B cell (primary cell): ENCODE data around the gene LMO3. TPM values are rescaled to one million over a fixed set of nuclear protein-coding genes. Genes with fewer than 3 reads are reported as not detected.

Experiments
- ATAC-seq: fragments of 200-7000 bp; cut with Tn5 transposase; one replicate; pipeline ENCODE4 v1.10.0; 2021; ENCODE audit warnings: low read depth, mild to moderate bottlenecking, moderate number of reproducible peaks, moderate library complexity
- CTCF ChIA-PET: fragments of 350-600 bp; sonication (Branson Sonifier 250); formaldehyde crosslinking; loops from one replicate; lab custom pipeline; 2021; ENCODE audit warnings: antibody characterized with exemption, inconsistent platforms; lab: Charles Lee
- POLR2A ChIA-PET: fragments of 350-600 bp; sonication (Branson Sonifier 250); formaldehyde crosslinking; loops from one replicate; lab custom pipeline; 2021; ENCODE audit warnings: antibody characterized with exemption; lab: Charles Lee
- DNase-seq: peaks from one replicate; pipeline ENCODE4 v3.0.0; 2013
- H2AFZ ChIP-seq: 2 replicates; pipeline ENCODE4 v1.6.1; 2012; ENCODE audit warnings: mild to moderate bottlenecking, low read depth, low read length; ENCODE audit not compliant: insufficient read depth, poor library complexity, severe bottlenecking
- H3K27ac ChIP-seq, 2 donors: 1 replicate in 1 of 2; 2 replicates in 1 of 2; pipeline ENCODE4 v1.5.1; 2012 to 2013; ENCODE audit warnings: low read length in 2 of 2, mild to moderate bottlenecking in 2 of 2, moderate library complexity in 1 of 2
- H3K27me3 ChIP-seq, 4 experiments: fragments of 200-600 bp in 1 of 4; sonication (generic) in 1 of 4; replicated peaks in 1 of 4; 1 replicate in 2 of 4; 2 replicates in 2 of 4; pipeline versions ENCODE4 v1.6.1 to v1.7.0; 2013 to 2016; ENCODE audit warnings: low read length in 3 of 4, mild to moderate bottlenecking in 2 of 4, mixed read lengths in 1 of 4, moderate library complexity in 1 of 4; ENCODE audit not compliant: insufficient read depth in 4 of 4, control insufficient read depth in 3 of 4; ENCODE audit errors: control extremely low read depth in 1 of 4
- H3K36me3 ChIP-seq, 2 experiments: replicated peaks in 1 of 2; 1 replicate in 1 of 2; 2 replicates in 1 of 2; pipeline versions ENCODE4 v1.6.1 to v1.7.1; 2013; ENCODE audit warnings: low read length in 1 of 2; ENCODE audit not compliant: insufficient read depth in 2 of 2, control insufficient read depth in 1 of 2; ENCODE audit errors: control extremely low read depth in 1 of 2, extremely low read depth in 1 of 2
- H3K4me1 ChIP-seq, 2 donors: fragments of 200-600 bp in 1 of 2; sonication (generic) in 1 of 2; 1 replicate in 1 of 2; 2 replicates in 1 of 2; pipeline versions ENCODE4 v1.5.1 to v1.6.1; 2013 to 2017; ENCODE audit warnings: low read length in 2 of 2; ENCODE audit not compliant: control insufficient read depth in 2 of 2, insufficient read depth in 2 of 2
- H3K4me2 ChIP-seq: replicated peaks from 2 replicates; pipeline ENCODE3; 2012; ENCODE audit warnings: mild to moderate bottlenecking, low read depth, low read length; ENCODE audit not compliant: poor library complexity, severe bottlenecking
- H3K4me3 ChIP-seq, 5 experiments: fragments of 200-600 bp in 1 of 5; sonication (generic) in 1 of 5; 1 replicate in 3 of 5; 2 replicates in 2 of 5; pipeline versions ENCODE4 v1.5.1 to v1.7.0; 2011 to 2016; ENCODE audit warnings: low read length in 4 of 5, mild to moderate bottlenecking in 4 of 5, low read depth in 2 of 5, control low read depth in 1 of 5, moderate library complexity in 1 of 5; ENCODE audit not compliant: insufficient read depth in 1 of 5; ENCODE audit errors: control extremely low read depth in 1 of 5, extremely low read depth in 1 of 5
- H3K79me2 ChIP-seq: fragments of 200-600 bp; sonication (generic); one replicate; pipeline ENCODE4 v1.6.0; 2016; ENCODE audit warnings: low read length; ENCODE audit not compliant: control insufficient read depth, insufficient read depth
- H3K9ac ChIP-seq: fragments of 200-600 bp; sonication (generic); 2 replicates; pipeline ENCODE4 v1.6.1; 2017; ENCODE audit warnings: mild to moderate bottlenecking, low read length, moderate library complexity
- H3K9me3 ChIP-seq, 3 donors: one replicate each; pipeline versions ENCODE4 v1.6.1 to v1.7.1; 2013; ENCODE audit warnings: low read length in 2 of 3; ENCODE audit not compliant: control insufficient read depth in 2 of 3, insufficient read depth in 1 of 3; ENCODE audit errors: control extremely low read depth in 1 of 3
- H4K20me1 ChIP-seq: 2 replicates; pipeline ENCODE4 v1.6.0; 2012; ENCODE audit warnings: mild to moderate bottlenecking, low read length; ENCODE audit not compliant: insufficient read depth, control insufficient read depth, poor library complexity, severe bottlenecking
- H3K27ac Mint-ChIP-seq: one replicate; pipeline ENCODE4 v1.8.0; 2021; ENCODE audit warnings: mixed read lengths
- H3K27me3 Mint-ChIP-seq: one replicate; pipeline ENCODE4 v1.8.0; 2021; ENCODE audit warnings: mixed read lengths
- H3K4me1 Mint-ChIP-seq: one replicate; pipeline ENCODE4 v1.8.0; 2021; ENCODE audit warnings: mixed read lengths
- H3K4me3 Mint-ChIP-seq: one replicate; pipeline ENCODE4 v1.8.0; 2021; ENCODE audit warnings: mixed read lengths
- H3K9me3 Mint-ChIP-seq: one replicate; pipeline ENCODE4 v1.8.0; 2022; ENCODE audit warnings: mixed read lengths; ENCODE audit not compliant: insufficient read depth
- EZH2 ChIP-seq: IDR thresholded peaks from 2 replicates; pipeline ENCODE4 v1.6.1; 2012; ENCODE audit warnings: borderline replicate concordance, low read depth, mild to moderate bottlenecking, moderate library complexity, low read length; ENCODE audit not compliant: insufficient read depth, poor library complexity, severe bottlenecking
- WGBS: methylation state at CpG from one replicate; pipeline ENCODE4 v1.1.5; 2013; ENCODE audit warnings: missing lambda C conversion rate; ENCODE audit not compliant: insufficient coverage; 5-methylcytosine and 5-hydroxymethylcytosine counted together
- intact Hi-C: fragments of 100-400 bp; cut with micrococcal nuclease; formaldehyde crosslinking; loops from one replicate; pipeline ENCODE4 v1.10.0; 2022
- polyA plus RNA-seq: library from polyadenylated mRNA; depleted of rRNA; stranded (reverse); fragments of >200 nt; gene quantifications from 2 replicates; pipeline ENCODE4 v1.2.3, GENCODE V29; 2012
- total RNA-seq, 2 donors: library from RNA; stranded (reverse); fragments of 120-200 nt in 1 of 2; gene quantifications; 1 replicate in 1 of 2; 2 replicates in 1 of 2; pipeline versions ENCODE4 v1.2.3 to v1.2.4, GENCODE V29; 2013 to 2022
- TF ChIP-seq, protein P1 (sequence below): fragments of 200-600 bp; IDR thresholded peaks from one replicate; pipeline ENCODE4 v1.8.0; 2022; ENCODE audit warnings: antibody characterized with exemption, mild to moderate bottlenecking

LMO3 gene
- total and polyA plus RNA-seq, 2 donors (not counting 1 experiment from before 2014, with no cell fraction given): not detected

DNA sequence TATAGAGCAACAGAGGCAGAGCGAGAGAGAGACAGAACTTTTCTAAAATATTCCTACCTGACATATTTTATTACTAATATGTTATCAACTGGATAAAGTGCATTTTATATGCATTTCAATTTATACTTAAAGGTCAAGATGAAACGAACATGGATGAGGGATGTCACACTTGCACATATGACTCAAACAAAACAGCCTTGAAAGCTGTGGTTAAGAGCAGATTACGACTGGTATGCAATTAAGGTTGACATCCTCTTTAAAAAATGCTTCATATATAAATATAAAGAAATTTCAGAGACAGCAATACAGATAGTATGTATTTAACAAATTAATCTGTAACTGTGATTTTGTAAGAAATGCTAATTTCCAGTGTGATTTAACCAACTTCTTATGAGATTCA, 52.5 kb downstream of the LMO3 start:
- H3K9ac ChIP-seq: no peak overlapping the region
- no peak overlapping the region for H3K4me3 ChIP-seq
- H3K79me2 ChIP-seq: no peaks in the 10 kb centered on the region
- Mint-ChIP-seq H3K27me3 (no peaks in the 10 kb centered on the region), H3K27ac (no peak overlapping the region), H3K9me3 (no peaks in the 10 kb centered on the region), H3K4me3 (no peak overlapping the region), H3K4me1 (no peaks in the 10 kb centered on the region)
- intact Hi-C loops: no loop called here
- ChIA-PET CTCF (no interaction called here), POLR2A (no interaction called here)
- DNase-seq (no peak), ATAC-seq (no peak)
- H2AFZ ChIP-seq: no peak overlapping the region
- H3K9me3 ChIP-seq: no peaks in the 10 kb centered on the region
- H3K4me2 ChIP-seq: no peak overlapping the region
- no peaks in the 10 kb centered on the region for H3K27me3 ChIP-seq
- no peaks in the 10 kb centered on the region for H3K36me3 ChIP-seq
- TF ChIP-seq, protein P1, sequence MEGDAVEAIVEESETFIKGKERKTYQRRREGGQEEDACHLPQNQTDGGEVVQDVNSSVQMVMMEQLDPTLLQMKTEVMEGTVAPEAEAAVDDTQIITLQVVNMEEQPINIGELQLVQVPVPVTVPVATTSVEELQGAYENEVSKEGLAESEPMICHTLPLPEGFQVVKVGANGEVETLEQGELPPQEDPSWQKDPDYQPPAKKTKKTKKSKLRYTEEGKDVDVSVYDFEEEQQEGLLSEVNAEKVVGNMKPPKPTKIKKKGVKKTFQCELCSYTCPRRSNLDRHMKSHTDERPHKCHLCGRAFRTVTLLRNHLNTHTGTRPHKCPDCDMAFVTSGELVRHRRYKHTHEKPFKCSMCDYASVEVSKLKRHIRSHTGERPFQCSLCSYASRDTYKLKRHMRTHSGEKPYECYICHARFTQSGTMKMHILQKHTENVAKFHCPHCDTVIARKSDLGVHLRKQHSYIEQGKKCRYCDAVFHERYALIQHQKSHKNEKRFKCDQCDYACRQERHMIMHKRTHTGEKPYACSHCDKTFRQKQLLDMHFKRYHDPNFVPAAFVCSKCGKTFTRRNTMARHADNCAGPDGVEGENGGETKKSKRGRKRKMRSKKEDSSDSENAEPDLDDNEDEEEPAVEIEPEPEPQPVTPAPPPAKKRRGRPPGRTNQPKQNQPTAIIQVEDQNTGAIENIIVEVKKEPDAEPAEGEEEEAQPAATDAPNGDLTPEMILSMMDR: no peak
- TF ChIP-seq EZH2: no peak
- no peak overlapping the region for H3K27ac ChIP-seq
- WGBS: no CpG with 5 or more reads among the region's 3 CpGs
- H4K20me1 ChIP-seq: no peaks in the 10 kb centered on the region
- no peaks in the 10 kb centered on the region for H3K4me1 ChIP-seq

DNA sequence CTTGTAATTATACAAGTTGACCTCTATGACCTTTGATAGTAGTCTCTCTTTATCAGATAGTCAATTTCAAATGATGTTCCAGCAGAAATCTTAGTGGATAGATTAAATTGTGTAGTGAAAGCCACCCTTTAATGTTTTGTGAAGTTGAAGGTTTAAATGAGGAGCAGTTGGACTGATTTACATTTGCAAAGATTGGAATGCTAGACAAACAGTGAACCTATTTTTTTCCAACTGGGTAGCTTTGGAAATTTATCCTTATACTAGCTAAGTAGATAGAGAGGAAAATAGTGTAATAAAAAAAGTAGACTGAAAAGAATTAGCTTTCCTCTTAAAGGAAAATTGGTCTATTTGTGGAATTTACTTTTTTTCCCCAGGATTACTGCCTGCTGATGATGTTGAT, 53.7 kb downstream of the LMO3 start:
- Mint-ChIP-seq H3K27me3 (no peaks in the 10 kb centered on the region), H3K27ac (no peak overlapping the region), H3K9me3 (no peaks in the 10 kb centered on the region), H3K4me3 (no peak overlapping the region), H3K4me1 (no peaks in the 10 kb centered on the region)
- no peak for DNase-seq
- no peak overlapping the region for H3K9ac ChIP-seq
- ATAC-seq: no peak
- intact Hi-C loops: no loop called here
- no peaks in the 10 kb centered on the region for H3K9me3 ChIP-seq
- H3K4me3 ChIP-seq: no peak overlapping the region
- H3K27me3 ChIP-seq: no peaks in the 10 kb centered on the region
- no peaks in the 10 kb centered on the region for H3K36me3 ChIP-seq
- CTCF ChIA-PET: no interaction called here
- no peaks in the 10 kb centered on the region for H4K20me1 ChIP-seq
- H2AFZ ChIP-seq: no peak overlapping the region
- POLR2A ChIA-PET: no interaction called here
- no peaks in the 10 kb centered on the region for H3K4me1 ChIP-seq
- no peak overlapping the region for H3K4me2 ChIP-seq
- no peak overlapping the region for H3K27ac ChIP-seq
- TF ChIP-seq, protein P1: no peak
- no peaks in the 10 kb centered on the region for H3K79me2 ChIP-seq
